Measurements from ENCODE around the gene HAUS6. TPM values are rescaled to one million over a fixed set of nuclear protein-coding genes. Genes with fewer than 3 reads are reported as not detected.
"Not testable (repeated sequence)": the region's sequence is repeated elsewhere in the genome, so short reads cannot be mapped to it uniquely, and the experiment has no call there.

HAUS6 gene
- polyA plus RNA-seq (2013, experiment 1 of 2), result 30.2 TPM
- polyA plus RNA-seq (2013, experiment 2 of 2), result 31.2 TPM

GRCh38 chr9:19102631-19103345 is at the start of gene HAUS6:
TSS of gene HAUS6 (minus strand) at chr9:19102904. CDS start at chr9:19102651, 253 bp downstream.
- Histone ChIP-seq H3K27ac (ENCODE audit: low read depth, low read length) (peak within 1 kb of the TSS; percentile 75), H3K4me3 (ENCODE audit: low read length) (peak within 1 kb of the TSS; percentile 86)
- 11% methylated on average over 46 of the region's 46 CpGs for WGBS

DNA sequence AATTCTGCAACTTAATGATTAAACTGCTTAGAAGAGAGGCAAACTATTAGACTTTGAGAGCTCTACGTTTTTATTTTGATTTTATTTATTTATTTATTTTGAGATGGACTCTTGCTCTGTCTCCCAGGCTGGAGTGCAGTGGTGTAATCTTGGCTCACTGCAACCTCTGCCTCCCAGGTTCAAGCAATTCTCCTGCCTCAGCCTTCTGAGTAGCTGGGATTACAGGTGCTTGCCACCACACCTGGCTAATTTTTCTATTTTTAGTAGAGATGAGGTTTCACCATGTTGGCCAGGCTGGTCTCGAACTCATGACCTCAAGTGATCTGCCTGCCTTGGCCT is 49.4 kb upstream of the HAUS6 start:
- not testable (repeated sequence) for H3K9ac ChIP-seq (ENCODE audit: low read depth, low read length); H3K27ac ChIP-seq (ENCODE audit: low read depth, low read length); H3K36me3 ChIP-seq (ENCODE audit: insufficient read depth, low read length); H3K27me3 ChIP-seq (ENCODE audit: insufficient read depth, low read length); H3K9me3 ChIP-seq (ENCODE audit: insufficient read depth, low read depth, low read length); H3K4me3 ChIP-seq (ENCODE audit: low read length); H3K4me1 ChIP-seq (ENCODE audit: insufficient read depth, low read length)
- 100% methylated on average over 2 of the region's 2 CpGs for WGBS

More at GRCh38 chr9:19102631-19103345, at the start of gene HAUS6:
- H3K4me1 ChIP-seq (ENCODE audit: insufficient read depth, low read length), result peaks cover 7% of the 10 kb centered on the region; the same call in 1 of the 2 replicates
- H3K27me3 ChIP-seq (ENCODE audit: insufficient read depth, low read length), result no peaks in the 10 kb centered on the region
- H3K9ac ChIP-seq (ENCODE audit: low read depth, low read length), result peak within 1 kb of the TSS; percentile 91
- peaks cover 21% of the 10 kb centered on the region for H3K36me3 ChIP-seq (ENCODE audit: insufficient read depth, low read length)
- H3K9me3 ChIP-seq (ENCODE audit: insufficient read depth, low read depth, low read length), result no peaks in the 10 kb centered on the region

DNA sequence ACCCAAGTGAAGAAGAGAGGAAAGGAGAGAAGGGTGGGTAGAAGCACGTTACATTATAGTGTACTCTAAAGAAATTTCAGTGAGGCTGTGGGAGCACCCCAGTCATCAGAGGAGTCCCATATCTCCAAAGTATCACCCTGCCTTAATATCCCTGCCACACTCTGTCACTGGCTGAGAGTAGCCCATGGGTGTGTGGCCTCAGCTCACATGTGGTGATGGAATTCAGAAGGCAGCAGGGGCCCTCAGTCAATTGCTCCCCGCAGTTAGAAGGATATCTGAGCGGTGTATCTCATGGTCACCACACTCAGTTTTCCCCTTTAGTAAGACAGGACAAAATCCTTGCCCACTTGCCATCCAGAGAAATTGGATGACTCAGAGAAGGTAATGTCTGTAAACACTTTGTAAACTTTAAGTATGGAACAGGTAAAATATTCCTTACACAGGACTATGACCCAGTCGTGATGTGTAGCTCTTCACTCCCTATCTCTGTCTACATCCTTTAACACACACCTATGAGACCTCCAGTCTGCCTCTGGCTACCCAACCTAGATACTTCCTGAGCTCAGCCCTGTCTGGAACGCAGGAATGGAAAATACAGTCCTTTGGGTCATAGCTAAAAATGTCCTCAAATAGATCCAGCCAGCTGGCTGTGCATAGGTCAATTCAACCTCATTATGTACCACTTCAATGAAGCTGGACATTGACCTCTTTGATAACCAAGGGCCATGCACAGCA is 48.9 kb upstream of the HAUS6 start:
- H3K4me3 ChIP-seq (ENCODE audit: low read length), result no peak overlapping the region
- no peaks in the 10 kb centered on the region for H3K9me3 ChIP-seq (ENCODE audit: insufficient read depth, low read depth, low read length)
- no peaks in the 10 kb centered on the region for H3K27me3 ChIP-seq (ENCODE audit: insufficient read depth, low read length)
- H3K9ac ChIP-seq (ENCODE audit: low read depth, low read length), result no peak overlapping the region
- H3K27ac ChIP-seq (ENCODE audit: low read depth, low read length), result no peak overlapping the region
- H3K4me1 ChIP-seq (ENCODE audit: insufficient read depth, low read length), result no peaks in the 10 kb centered on the region
- WGBS, result 91% methylated on average over 4 of the region's 5 CpGs
- no peaks in the 10 kb centered on the region for H3K36me3 ChIP-seq (ENCODE audit: insufficient read depth, low read length)

DNA sequence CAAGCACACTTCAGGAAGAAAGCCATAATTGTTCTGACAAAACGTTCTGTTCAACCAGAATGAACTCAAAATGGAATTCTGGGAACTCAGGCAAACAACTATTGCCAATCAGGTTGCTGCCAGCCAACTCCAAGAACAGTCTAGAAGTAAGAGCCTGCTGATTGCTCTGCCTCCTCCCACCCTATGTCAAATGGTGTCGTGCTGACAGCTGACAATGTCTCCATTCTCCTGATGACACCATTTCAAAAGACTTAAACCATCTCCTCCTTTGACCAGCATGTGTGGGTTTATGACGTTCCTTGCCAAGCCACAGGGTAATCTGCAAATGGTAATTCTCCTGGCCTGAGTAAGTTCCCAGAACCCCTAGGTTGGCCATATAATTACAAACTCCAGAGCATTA is 46.5 kb upstream of the HAUS6 start:
- Histone ChIP-seq H3K27me3 (ENCODE audit: insufficient read depth, low read length) (no peaks in the 10 kb centered on the region), H3K36me3 (ENCODE audit: insufficient read depth, low read length) (no peaks in the 10 kb centered on the region), H3K27ac (ENCODE audit: low read depth, low read length) (no peak overlapping the region), H3K4me1 (ENCODE audit: insufficient read depth, low read length) (no peaks in the 10 kb centered on the region), H3K4me3 (ENCODE audit: low read length) (no peak overlapping the region), H3K9ac (ENCODE audit: low read depth, low read length) (no peak overlapping the region), H3K9me3 (ENCODE audit: insufficient read depth, low read depth, low read length) (no peaks in the 10 kb centered on the region)
- 62% methylated on average over 3 of the region's 3 CpGs for WGBS

GRCh38 chr9:19148187-19148586 is 45.5 kb upstream of the HAUS6 start:
- Histone ChIP-seq H3K4me1 (ENCODE audit: insufficient read depth, low read length) (no peaks in the 10 kb centered on the region), H3K9ac (ENCODE audit: low read depth, low read length) (no peak overlapping the region), H3K9me3 (ENCODE audit: insufficient read depth, low read depth, low read length) (no peaks in the 10 kb centered on the region), H3K27me3 (ENCODE audit: insufficient read depth, low read length) (no peaks in the 10 kb centered on the region), H3K27ac (ENCODE audit: low read depth, low read length) (no peak overlapping the region), H3K36me3 (ENCODE audit: insufficient read depth, low read length) (no peaks in the 10 kb centered on the region), H3K4me3 (ENCODE audit: low read length) (no peak overlapping the region)
- WGBS, result 96% methylated on average over 5 of the region's 5 CpGs

DNA sequence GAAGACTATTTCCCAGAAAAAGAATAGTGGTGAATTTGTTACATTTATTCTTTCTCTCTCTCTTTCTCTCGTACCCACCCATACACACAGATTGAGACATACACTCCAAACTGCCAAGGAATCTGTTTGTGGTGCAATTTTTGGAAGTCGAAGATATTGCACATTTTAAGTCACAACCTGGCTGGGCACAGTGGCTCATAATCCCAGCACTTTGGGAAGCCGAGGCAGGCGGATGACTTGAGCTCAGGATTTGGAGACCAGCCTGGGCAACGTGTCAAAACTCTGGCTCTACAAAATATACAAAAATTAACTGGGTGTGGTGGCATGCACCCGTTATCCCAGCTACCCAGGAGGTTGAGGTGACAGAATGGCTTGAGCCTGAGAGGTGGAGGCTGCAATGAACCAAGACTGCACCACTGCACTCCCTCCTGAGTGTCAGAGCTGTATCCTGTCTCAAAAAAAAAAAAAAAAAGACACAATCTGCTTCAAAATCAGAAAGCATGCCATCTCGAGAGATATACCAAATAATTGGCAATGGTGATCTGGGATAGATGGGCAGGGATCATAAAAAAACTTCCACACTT is 43.8 kb upstream of the HAUS6 start:
- Histone ChIP-seq H3K27me3 (ENCODE audit: insufficient read depth, low read length) (no peaks in the 10 kb centered on the region), H3K4me1 (ENCODE audit: insufficient read depth, low read length) (no peaks in the 10 kb centered on the region), H3K9ac (ENCODE audit: low read depth, low read length) (no peak overlapping the region), H3K27ac (ENCODE audit: low read depth, low read length) (no peak overlapping the region), H3K36me3 (ENCODE audit: insufficient read depth, low read length) (no peaks in the 10 kb centered on the region), H3K4me3 (ENCODE audit: low read length) (no peak overlapping the region), H3K9me3 (ENCODE audit: insufficient read depth, low read depth, low read length) (no peaks in the 10 kb centered on the region)
- WGBS, result 91% methylated on average over 6 of the region's 7 CpGs

GRCh38 chr9:19145881-19146280 is 43.2 kb upstream of the HAUS6 start:
- WGBS, result 91% methylated on average over 5 of the region's 5 CpGs

GRCh38 chr9:19140259-19140658 is 37.6 kb upstream of the HAUS6 start:
- H3K27me3 ChIP-seq (ENCODE audit: insufficient read depth, low read length), result no peaks in the 10 kb centered on the region
- H3K36me3 ChIP-seq (ENCODE audit: insufficient read depth, low read length), result no peaks in the 10 kb centered on the region
- WGBS, result 94% methylated on average over 6 of the region's 6 CpGs
- H3K9me3 ChIP-seq (ENCODE audit: insufficient read depth, low read depth, low read length), result no peaks in the 10 kb centered on the region
- H3K4me3 ChIP-seq (ENCODE audit: low read length), result no peak overlapping the region
- H3K9ac ChIP-seq (ENCODE audit: low read depth, low read length), result no peak overlapping the region
- no peak overlapping the region for H3K27ac ChIP-seq (ENCODE audit: low read depth, low read length)
- H3K4me1 ChIP-seq (ENCODE audit: insufficient read depth, low read length), result peaks cover 6% of the 10 kb centered on the region; the same call in 1 of the 2 replicates

More at GRCh38 chr9:19145881-19146280, 43.2 kb upstream of the HAUS6 start:
- H3K4me1 ChIP-seq (ENCODE audit: insufficient read depth, low read length), result no peaks in the 10 kb centered on the region
- H3K27me3 ChIP-seq (ENCODE audit: insufficient read depth, low read length), result no peaks in the 10 kb centered on the region
- no peaks in the 10 kb centered on the region for H3K9me3 ChIP-seq (ENCODE audit: insufficient read depth, low read depth, low read length)
- no peak overlapping the region for H3K4me3 ChIP-seq (ENCODE audit: low read length)
- no peak overlapping the region for H3K27ac ChIP-seq (ENCODE audit: low read depth, low read length)
- H3K9ac ChIP-seq (ENCODE audit: low read depth, low read length), result no peak overlapping the region
- H3K36me3 ChIP-seq (ENCODE audit: insufficient read depth, low read length), result no peaks in the 10 kb centered on the region

DNA sequence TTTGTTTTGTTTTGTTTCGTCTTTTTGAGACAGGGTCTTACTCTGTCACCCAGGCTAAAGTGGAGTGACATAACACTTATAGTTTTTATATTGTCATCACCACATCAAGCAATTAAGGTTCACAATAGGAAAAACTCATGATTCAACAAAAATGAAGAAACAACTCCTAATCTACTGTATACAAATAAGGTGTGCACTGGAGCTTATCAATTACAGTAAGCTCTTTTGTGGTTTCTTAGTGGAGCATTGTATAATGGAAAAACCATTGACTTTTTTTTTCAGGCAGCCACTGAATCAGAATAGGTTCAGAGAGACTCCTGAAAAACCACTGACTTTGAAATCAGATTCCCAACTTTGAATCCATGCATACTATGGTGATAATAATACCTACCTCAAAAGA is 35.4 kb upstream of the HAUS6 start:
- Histone ChIP-seq H3K27ac (ENCODE audit: low read depth, low read length) (no peak overlapping the region), H3K27me3 (ENCODE audit: insufficient read depth, low read length) (no peaks in the 10 kb centered on the region), H3K36me3 (ENCODE audit: insufficient read depth, low read length) (no peaks in the 10 kb centered on the region), H3K4me3 (ENCODE audit: low read length) (no peak overlapping the region), H3K9ac (ENCODE audit: low read depth, low read length) (no peak overlapping the region), H3K4me1 (ENCODE audit: insufficient read depth, low read length) (peaks cover 9% of the 10 kb centered on the region; the same call in 1 of the 2 replicates), H3K9me3 (ENCODE audit: insufficient read depth, low read depth, low read length) (no peaks in the 10 kb centered on the region)
- 94% methylated on average over 1 of the region's 1 CpG for WGBS

DNA sequence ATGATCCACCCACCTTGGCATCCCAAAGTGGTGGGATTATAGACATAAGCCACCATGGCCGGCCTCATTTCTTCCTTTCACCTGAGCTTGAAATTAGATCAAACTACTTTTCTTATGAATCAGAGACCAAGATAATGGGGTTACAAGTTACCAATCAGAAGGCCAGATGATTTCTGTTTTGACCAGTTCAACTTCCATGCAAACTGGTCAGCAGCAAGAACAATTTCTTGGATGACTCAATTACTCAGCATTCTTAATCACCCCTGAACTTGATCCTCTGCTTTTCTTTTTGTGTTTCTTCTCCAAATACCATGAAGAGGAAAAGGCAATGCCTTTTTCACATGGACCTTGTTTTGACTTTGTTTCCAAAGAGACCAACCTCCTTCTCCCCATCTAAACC is 34.6 kb upstream of the HAUS6 start:
- Histone ChIP-seq H3K9me3 (ENCODE audit: insufficient read depth, low read depth, low read length) (no peaks in the 10 kb centered on the region), H3K9ac (ENCODE audit: low read depth, low read length) (no peak overlapping the region), H3K27ac (ENCODE audit: low read depth, low read length) (no peak overlapping the region), H3K4me3 (ENCODE audit: low read length) (no peak overlapping the region), H3K4me1 (ENCODE audit: insufficient read depth, low read length) (peaks cover 9% of the 10 kb centered on the region; the same call in 1 of the 2 replicates), H3K27me3 (ENCODE audit: insufficient read depth, low read length) (no peaks in the 10 kb centered on the region), H3K36me3 (ENCODE audit: insufficient read depth, low read length) (no peaks in the 10 kb centered on the region)
- WGBS, result 85% methylated on average over 1 of the region's 1 CpG

DNA sequence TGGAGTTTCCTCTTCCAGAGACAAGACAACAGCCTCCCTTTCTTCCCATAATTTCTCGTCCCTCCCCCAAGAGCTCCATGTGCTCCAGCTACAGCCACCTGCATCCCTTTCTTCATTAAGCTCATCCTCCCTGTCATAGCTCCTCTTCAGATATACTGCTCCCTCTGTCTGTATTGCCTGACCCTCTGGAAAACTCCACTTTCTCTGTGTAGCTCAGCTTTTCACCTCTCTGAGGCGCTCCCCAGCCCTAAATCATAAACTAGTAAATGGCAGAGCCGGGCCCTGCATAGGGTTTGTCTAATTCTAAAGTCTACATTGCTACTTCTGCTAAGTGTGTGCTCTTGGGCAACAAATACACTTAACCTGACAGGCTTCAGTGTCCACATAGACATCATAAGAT is 33.4 kb upstream of the HAUS6 start:
- H3K9ac ChIP-seq (ENCODE audit: low read depth, low read length), result no peak overlapping the region
- WGBS, result 89% methylated on average over 3 of the region's 3 CpGs
- H3K27me3 ChIP-seq (ENCODE audit: insufficient read depth, low read length), result no peaks in the 10 kb centered on the region
- H3K36me3 ChIP-seq (ENCODE audit: insufficient read depth, low read length), result no peaks in the 10 kb centered on the region
- no peak overlapping the region for H3K4me3 ChIP-seq (ENCODE audit: low read length)
- no peaks in the 10 kb centered on the region for H3K9me3 ChIP-seq (ENCODE audit: insufficient read depth, low read depth, low read length)
- H3K4me1 ChIP-seq (ENCODE audit: insufficient read depth, low read length), result peaks cover 18% of the 10 kb centered on the region
- no peak overlapping the region for H3K27ac ChIP-seq (ENCODE audit: low read depth, low read length)

All from HUES64 (cell line).